ENCODE results near the gene NEDD8. TPM values are rescaled to one million over a fixed set of nuclear protein-coding genes. Genes with fewer than 3 reads are reported as not detected.

Gene NEDD8
- total RNA-seq, 1 donor, result 136 TPM

DNA sequence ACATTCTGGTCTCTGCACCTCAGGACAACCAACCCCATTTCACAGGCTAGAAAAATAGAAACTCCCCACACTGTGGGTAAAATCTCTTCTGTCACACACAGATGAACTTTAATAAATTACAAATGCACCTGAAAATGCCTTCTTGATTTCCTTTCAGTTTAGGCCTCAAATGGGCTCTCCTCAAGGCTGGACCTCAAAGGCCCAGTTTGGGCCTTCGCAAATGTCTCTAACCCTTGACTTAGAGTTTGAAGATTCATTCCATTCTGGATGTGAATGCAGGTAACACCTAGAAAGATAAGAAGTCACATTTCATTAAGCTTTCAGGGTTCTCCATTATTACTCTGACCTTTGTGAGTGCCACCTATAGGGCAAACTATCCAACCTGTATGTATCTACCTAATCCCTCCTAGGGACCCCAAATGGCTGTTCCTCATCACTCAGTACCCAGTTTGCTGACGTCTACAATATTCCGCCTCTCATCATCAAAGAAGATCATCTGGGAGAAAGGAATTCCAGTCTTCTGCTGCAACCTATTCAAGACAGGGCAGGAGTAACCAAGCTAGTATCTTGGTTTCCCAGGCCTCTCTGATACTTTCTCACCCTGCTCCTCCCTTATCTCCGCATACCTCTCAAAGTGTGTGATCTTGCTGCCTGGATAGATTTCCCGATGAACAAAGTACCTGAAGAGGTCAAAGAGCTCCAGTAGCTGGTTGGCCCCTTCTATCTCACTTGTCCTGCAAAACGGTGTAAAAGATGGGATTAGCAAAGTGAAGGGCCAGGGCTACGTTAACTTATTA is 18.1 kb downstream of the NEDD8 start:
- H3K4me3 ChIP-seq (ENCODE audit: low read depth, low read length), result peak overlapping the region; percentile 71
- DNase-seq (ENCODE audit: low read depth), result no peak
- TF ChIP-seq, protein P1, sequence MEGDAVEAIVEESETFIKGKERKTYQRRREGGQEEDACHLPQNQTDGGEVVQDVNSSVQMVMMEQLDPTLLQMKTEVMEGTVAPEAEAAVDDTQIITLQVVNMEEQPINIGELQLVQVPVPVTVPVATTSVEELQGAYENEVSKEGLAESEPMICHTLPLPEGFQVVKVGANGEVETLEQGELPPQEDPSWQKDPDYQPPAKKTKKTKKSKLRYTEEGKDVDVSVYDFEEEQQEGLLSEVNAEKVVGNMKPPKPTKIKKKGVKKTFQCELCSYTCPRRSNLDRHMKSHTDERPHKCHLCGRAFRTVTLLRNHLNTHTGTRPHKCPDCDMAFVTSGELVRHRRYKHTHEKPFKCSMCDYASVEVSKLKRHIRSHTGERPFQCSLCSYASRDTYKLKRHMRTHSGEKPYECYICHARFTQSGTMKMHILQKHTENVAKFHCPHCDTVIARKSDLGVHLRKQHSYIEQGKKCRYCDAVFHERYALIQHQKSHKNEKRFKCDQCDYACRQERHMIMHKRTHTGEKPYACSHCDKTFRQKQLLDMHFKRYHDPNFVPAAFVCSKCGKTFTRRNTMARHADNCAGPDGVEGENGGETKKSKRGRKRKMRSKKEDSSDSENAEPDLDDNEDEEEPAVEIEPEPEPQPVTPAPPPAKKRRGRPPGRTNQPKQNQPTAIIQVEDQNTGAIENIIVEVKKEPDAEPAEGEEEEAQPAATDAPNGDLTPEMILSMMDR (IDR thresholded peaks at IDR 0.05; ENCODE audit: insufficient read depth, low read length), result no peak

DNA sequence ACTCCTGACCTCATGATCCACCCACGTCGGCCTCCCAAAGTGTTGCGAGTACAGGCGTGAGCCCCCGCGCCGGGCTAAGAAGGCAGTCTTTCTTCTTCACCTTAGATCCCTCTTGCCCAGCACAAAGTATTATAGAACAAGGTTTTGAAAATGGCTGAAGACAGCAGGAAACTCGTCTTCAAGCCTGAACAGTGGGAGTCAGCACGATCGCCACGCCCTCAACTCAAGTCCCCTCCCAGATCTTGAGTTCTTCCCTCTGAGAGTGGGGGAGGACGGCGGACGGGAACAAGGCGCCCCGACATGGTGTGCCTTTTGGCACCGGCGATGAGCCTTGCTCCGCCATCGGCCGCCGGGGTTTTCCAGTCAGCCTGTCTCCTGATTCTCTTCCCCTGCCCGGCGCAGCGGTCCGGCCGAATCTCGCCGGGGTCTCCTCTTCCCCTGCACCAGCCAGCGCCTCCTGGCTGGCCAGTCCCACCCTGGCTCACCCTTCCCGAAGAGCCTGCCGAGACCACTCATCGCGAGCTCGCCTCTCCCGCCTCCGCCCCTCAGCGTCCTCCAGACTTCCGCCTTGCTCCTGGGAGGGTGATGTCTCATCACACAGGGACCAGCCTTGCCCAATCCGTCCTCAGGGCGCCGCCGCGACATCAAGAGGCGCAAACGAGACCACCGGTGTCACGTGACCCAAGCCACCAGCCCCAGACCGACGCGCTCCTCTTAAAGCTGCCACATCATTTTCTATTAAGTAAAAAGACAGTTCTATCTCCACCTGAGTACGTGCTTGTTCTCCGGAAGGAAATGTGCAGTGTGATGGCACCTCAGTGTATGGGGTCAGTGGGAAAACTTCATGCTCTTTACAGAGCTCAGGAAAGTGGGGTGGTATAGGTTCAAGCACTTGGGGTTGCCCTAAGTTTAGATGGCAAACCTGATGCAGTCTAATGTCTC is 19.0 kb downstream of the NEDD8 start, which contains the start of gene CHMP4A:
TSS of gene CHMP4A (minus strand) at position 565 of the 942 bp plus-strand sequence. CDS start at position 516, 49 bp downstream.
- peak within 1 kb of the TSS; percentile 71 for H3K4me3 ChIP-seq (ENCODE audit: low read depth, low read length)
- TF ChIP-seq, protein P1 (IDR thresholded peaks at IDR 0.05; ENCODE audit: insufficient read depth, low read length), result peak; percentile 42
- DNase-seq (ENCODE audit: low read depth), result peak; percentile 97

DNA sequence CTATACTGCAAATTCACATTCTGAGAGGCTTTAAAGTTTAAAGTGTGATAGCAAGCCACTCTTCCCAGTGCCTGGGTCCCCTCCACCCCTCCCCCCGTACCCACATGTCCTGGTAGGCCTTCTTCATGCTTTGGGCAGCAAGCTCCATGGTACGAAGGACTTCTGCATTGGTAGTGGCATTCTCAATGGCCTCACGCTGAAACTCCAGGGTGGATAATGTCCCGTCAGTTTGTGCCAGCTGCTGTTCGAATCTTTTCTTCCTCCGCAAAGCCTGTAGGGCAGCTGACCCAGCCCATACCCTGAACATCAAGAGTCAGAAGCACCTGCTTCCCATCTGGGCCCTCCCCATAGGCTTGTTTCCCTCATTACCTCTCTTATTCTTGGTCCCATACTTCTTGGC is 20.9 kb downstream of the NEDD8 start:
- H3K4me3 ChIP-seq (ENCODE audit: low read depth, low read length), result no peak overlapping the region
- no peak for DNase-seq (ENCODE audit: low read depth)
- TF ChIP-seq, protein P1 (IDR thresholded peaks at IDR 0.05; ENCODE audit: insufficient read depth, low read length), result no peak

DNA sequence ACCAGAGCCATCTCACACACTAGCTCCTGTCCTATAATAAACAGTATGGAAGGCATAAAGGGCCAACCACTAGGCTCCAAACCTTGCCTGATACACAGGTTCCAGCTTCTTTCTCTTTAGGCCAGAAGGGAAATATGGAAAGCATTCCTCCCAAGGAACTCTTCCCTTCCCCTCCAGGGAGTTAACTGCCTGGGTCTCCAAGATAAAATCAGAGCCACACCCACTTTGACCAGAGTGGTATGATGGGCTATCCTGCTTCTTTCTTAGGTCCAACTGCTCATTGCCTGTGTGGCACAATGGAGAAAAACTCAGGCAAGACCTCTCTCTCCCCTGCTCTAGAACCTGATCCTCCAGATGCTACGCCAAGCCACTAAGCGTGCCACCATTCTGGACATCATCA is 24.5 kb downstream of the NEDD8 start:
- no peak for DNase-seq (ENCODE audit: low read depth)
- TF ChIP-seq, protein P1 (IDR thresholded peaks at IDR 0.05; ENCODE audit: insufficient read depth, low read length), result no peak
- no peak overlapping the region for H3K4me3 ChIP-seq (ENCODE audit: low read depth, low read length)

DNA sequence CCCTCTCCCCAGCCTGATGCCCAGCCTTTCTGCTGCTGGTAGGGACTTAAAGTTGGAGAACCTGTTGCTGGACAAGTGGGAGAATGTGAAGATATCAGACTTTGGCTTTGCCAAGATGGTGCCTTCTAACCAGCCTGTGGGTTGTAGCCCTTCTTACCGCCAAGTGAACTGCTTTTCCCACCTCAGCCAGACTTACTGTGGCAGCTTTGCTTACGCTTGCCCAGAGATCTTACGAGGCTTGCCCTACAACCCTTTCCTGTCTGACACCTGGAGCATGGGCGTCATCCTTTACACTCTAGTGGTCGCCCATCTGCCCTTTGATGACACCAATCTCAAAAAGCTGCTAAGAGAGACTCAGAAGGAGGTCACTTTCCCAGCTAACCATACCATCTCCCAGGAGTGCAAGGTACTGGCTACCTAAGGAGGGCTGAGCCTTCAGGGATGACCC is 25.0 kb downstream of the NEDD8 start:
- TF ChIP-seq, protein P1 (IDR thresholded peaks at IDR 0.05; ENCODE audit: insufficient read depth, low read length), result no peak
- no peak for DNase-seq (ENCODE audit: low read depth)

DNA sequence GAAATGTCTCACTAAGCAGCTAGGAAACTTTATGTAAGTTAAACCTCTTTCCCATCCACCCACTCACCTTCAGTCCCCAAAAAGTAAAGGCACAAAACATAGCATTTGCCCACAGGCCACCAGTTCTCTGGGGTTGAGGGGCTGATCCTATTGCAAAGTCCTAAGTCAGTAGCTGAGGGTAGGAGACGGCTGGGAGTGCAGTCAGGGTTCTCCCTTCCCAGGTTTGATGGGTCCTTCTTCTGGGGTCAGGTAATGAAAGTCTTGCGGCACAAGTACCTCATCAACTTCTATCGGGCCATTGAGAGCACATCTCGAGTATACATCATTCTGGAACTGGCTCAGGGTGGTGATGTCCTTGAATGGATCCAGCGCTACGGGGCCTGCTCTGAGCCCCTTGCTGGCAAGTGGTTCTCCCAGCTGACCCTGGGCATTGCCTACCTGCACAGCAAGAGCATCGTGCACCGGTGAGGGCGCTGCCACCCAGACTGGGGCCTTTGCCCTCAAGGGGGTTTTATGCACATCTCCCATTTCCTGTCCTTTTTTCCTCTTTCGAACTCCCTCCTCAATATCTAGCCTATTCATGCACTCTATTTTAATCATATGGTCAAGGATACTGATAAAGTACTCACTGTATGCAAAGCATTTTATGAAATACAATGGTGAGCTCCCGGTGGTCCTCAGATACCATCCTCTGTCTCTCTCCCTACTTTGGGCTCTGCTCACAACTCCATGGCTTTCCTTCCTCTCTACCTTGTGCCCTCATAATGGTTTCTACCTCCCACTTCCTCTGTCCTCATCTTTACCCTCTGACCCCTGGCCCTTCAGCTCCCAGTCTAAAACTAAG is 25.7 kb downstream of the NEDD8 start:
- no peak for DNase-seq (ENCODE audit: low read depth)
- no peak overlapping the region for H3K4me3 ChIP-seq (ENCODE audit: low read depth, low read length)
- TF ChIP-seq, protein P1 (IDR thresholded peaks at IDR 0.05; ENCODE audit: insufficient read depth, low read length), result no peak

More for the DNA sequence above, 25.0 kb downstream of the NEDD8 start:
- no peak overlapping the region for H3K4me3 ChIP-seq (ENCODE audit: low read depth, low read length)
